ENCODE results near the gene ZMYND15. TPM values are rescaled to one million over a fixed set of nuclear protein-coding genes. Genes with fewer than 3 reads are reported as not detected.
A peak's percentile ranks its signal among the peaks of the same experiment; 100 is the strongest.

The ZMYND15 gene
- total RNA-seq, 1 experiment from 2014 or later, result 2.8 TPM

DNA sequence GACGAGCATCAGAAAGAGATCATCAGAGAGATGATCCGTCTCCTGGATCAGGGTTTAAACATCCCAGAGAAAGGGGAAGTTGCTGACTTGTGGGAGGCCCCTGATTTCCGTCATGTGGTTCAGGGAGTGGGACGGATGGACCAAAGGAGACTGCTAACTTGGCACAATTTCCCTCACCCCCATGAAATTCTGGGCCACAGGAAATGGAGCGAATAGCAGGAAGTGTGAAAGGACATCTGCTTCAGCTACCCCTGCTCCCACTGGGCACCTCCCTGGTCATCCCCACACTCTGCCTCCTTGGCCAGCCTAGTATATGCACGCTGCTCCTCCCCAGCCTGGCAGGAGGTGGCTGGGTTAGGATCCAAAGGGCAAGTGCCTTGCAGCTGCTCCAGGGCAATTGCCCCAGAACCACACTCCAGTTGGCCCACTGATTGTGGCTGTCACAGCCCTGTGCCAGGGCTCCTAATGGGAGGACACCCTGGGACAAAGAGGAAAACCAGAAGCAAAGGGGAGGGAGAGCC, 27.9 kb upstream of the ZMYND15 start:
- H3K9ac ChIP-seq (ENCODE audit: low read length), result peak overlapping the region; percentile 86
- peak overlapping the region; percentile 75 for H3K4me2 ChIP-seq (ENCODE audit: low read length)
- H3K27me3 ChIP-seq (ENCODE audit: insufficient read depth, low read length), result no peaks in the 10 kb centered on the region
- H3K27ac ChIP-seq (ENCODE audit: low read depth, low read length), result no peak overlapping the region
- H2AFZ ChIP-seq (ENCODE audit: low read depth, low read length, poor library complexity, severe bottlenecking), result no peak overlapping the region
- H3K9me2 ChIP-seq (ENCODE audit: insufficient read depth), result no peaks in the 10 kb centered on the region
- TF ChIP-seq EGR1 (IDR thresholded peaks at IDR 0.05; ENCODE audit: low read depth) (no peak), POLR2AphosphoS5 (IDR thresholded peaks at IDR 0.05; ENCODE audit: low read depth, low read length) (no peak), CEBPB (IDR thresholded peaks at IDR 0.05; ENCODE audit: low read depth) (no peak), EZH2 (IDR thresholded peaks at IDR 0.05) (no peak), TCF7L2 (IDR thresholded peaks at IDR 0.05; ENCODE audit: borderline replicate concordance, extremely low read depth, insufficient read depth, insufficient read length) (no peak), SIN3A (IDR thresholded peaks at IDR 0.05; ENCODE audit: low read depth) (no peak), YY1 (IDR thresholded peaks at IDR 0.05; ENCODE audit: extremely low read depth, insufficient replicate concordance, low read depth, low read length) (no peak), CBX3 (IDR thresholded peaks at IDR 0.05; ENCODE audit: low read depth) (no peak), SP1 (IDR thresholded peaks at IDR 0.05; ENCODE audit: low read depth) (no peak), ZFX (IDR thresholded peaks at IDR 0.05) (no peak), EZH2phosphoT487 (IDR thresholded peaks at IDR 0.05; ENCODE audit: borderline replicate concordance) (no peak), FOSL1 (IDR thresholded peaks at IDR 0.05; ENCODE audit: low read depth) (no peak)
- TF ChIP-seq, protein P1, sequence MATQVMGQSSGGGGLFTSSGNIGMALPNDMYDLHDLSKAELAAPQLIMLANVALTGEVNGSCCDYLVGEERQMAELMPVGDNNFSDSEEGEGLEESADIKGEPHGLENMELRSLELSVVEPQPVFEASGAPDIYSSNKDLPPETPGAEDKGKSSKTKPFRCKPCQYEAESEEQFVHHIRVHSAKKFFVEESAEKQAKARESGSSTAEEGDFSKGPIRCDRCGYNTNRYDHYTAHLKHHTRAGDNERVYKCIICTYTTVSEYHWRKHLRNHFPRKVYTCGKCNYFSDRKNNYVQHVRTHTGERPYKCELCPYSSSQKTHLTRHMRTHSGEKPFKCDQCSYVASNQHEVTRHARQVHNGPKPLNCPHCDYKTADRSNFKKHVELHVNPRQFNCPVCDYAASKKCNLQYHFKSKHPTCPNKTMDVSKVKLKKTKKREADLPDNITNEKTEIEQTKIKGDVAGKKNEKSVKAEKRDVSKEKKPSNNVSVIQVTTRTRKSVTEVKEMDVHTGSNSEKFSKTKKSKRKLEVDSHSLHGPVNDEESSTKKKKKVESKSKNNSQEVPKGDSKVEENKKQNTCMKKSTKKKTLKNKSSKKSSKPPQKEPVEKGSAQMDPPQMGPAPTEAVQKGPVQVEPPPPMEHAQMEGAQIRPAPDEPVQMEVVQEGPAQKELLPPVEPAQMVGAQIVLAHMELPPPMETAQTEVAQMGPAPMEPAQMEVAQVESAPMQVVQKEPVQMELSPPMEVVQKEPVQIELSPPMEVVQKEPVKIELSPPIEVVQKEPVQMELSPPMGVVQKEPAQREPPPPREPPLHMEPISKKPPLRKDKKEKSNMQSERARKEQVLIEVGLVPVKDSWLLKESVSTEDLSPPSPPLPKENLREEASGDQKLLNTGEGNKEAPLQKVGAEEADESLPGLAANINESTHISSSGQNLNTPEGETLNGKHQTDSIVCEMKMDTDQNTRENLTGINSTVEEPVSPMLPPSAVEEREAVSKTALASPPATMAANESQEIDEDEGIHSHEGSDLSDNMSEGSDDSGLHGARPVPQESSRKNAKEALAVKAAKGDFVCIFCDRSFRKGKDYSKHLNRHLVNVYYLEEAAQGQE (IDR thresholded peaks at IDR 0.05; ENCODE audit: low read depth), result no peak
- TF ChIP-seq, protein P2, sequence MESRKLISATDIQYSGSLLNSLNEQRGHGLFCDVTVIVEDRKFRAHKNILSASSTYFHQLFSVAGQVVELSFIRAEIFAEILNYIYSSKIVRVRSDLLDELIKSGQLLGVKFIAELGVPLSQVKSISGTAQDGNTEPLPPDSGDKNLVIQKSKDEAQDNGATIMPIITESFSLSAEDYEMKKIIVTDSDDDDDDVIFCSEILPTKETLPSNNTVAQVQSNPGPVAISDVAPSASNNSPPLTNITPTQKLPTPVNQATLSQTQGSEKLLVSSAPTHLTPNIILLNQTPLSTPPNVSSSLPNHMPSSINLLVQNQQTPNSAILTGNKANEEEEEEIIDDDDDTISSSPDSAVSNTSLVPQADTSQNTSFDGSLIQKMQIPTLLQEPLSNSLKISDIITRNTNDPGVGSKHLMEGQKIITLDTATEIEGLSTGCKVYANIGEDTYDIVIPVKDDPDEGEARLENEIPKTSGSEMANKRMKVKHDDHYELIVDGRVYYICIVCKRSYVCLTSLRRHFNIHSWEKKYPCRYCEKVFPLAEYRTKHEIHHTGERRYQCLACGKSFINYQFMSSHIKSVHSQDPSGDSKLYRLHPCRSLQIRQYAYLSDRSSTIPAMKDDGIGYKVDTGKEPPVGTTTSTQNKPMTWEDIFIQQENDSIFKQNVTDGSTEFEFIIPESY (IDR thresholded peaks at IDR 0.05; ENCODE audit: extremely low read depth, insufficient replicate concordance, low read length), result no peak
- TF ChIP-seq, protein P3, sequence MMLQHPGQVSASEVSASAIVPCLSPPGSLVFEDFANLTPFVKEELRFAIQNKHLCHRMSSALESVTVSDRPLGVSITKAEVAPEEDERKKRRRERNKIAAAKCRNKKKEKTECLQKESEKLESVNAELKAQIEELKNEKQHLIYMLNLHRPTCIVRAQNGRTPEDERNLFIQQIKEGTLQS (IDR thresholded peaks at IDR 0.05), result no peak
- TF ChIP-seq, protein P4, sequence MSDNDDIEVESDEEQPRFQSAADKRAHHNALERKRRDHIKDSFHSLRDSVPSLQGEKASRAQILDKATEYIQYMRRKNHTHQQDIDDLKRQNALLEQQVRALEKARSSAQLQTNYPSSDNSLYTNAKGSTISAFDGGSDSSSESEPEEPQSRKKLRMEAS (IDR thresholded peaks at IDR 0.05), result no peak
- peak overlapping the region; percentile 65 to 73 for H3K4me3 ChIP-seq (replicated peaks in 1 of 2; ENCODE audit: low read depth in 1 of 2, low read length in 2 of 2)
- POLR2A ChIA-PET, result no interaction called here
- no peaks in the 10 kb centered on the region for H3K9me3 ChIP-seq (ENCODE audit: control insufficient read depth in 1 of 2, insufficient read depth in 1 of 2, low read depth in 1 of 2, low read length in 2 of 2)
- intact Hi-C loops (cut with micrococcal nuclease), result no loop called here
- ATAC-seq (no peak), DNase-seq (ENCODE audit: low read depth, low spot score) (no peak)
- CTCF ChIA-PET, result no interaction called here
- no peaks in the 10 kb centered on the region for H4K20me1 ChIP-seq (ENCODE audit: insufficient read depth)
- RAD21 ChIA-PET (ENCODE audit: low non-redundant PET in 1 of 2, low total read pairs in 2 of 2, uncharacterized antibody in 2 of 2, unreplicated experiment in 2 of 2), result no interaction called here
- BruUV-seq (replicated peaks), result no TSS peak
- peaks cover 13 to 34% of the 10 kb centered on the region in 2 experiments; a peak in 3 of 4 replicates for H3K4me1 ChIP-seq (ENCODE audit: control insufficient read depth in 1 of 2, insufficient read depth in 2 of 2, low read length in 2 of 2)
- H3K79me2 ChIP-seq (ENCODE audit: insufficient read depth, low read length), result peaks cover 20% of the 10 kb centered on the region
- H3K36me3 ChIP-seq (ENCODE audit: control insufficient read depth in 1 of 2, insufficient read depth in 2 of 2, low read length in 2 of 2), result no peaks in the 10 kb centered on the region; a peak in 1 of 4 replicates
